Endothelial cell of umbilical vein (primary cell): Measurements from ENCODE around the gene PCYOX1L. TPM values are rescaled to one million over a fixed set of nuclear protein-coding genes. Genes with fewer than 3 reads are reported as not detected.

Experiments used
- BruUV-seq: library from RNA; stranded (reverse); fragments of 400-500 nt; replicated peaks from 2 replicates; lab custom pipeline; 2021; lab: Mats Ljungman, UMichigan
- CTCF ChIA-PET: fragments of 300-600, 350-600 bp; sonication (Branson Sonifier 250); formaldehyde crosslinking; loops from one replicate; lab custom pipeline; 2021; ENCODE audit warnings: antibody characterized with exemption, inconsistent platforms; lab: Charles Lee
- POLR2A ChIA-PET: fragments of 300-600, 350-600 bp; sonication (Branson Sonifier 250); formaldehyde crosslinking; loops from one replicate; lab custom pipeline; 2021; ENCODE audit warnings: antibody characterized with exemption, inconsistent platforms; lab: Charles Lee
- DNase-seq: peaks from one replicate; pipeline ENCODE4 v3.0.0-alpha.2; 2011; ENCODE audit warnings: low read depth, low spot score
- FAIRE-seq: peaks from 2 replicates; lab custom pipeline; 2011; peaks lifted over from hg19 to GRCh38; lab: Jason Lieb, UNC
- H2AFZ ChIP-seq: 2 replicates; pipeline ENCODE4 v1.6.0; 2012; ENCODE audit warnings: low read depth, low read length, control low read depth, inconsistent platforms
- H3K27ac ChIP-seq: 2 replicates; pipeline ENCODE4 v1.5.1; 2011; ENCODE audit warnings: low read depth, mild to moderate bottlenecking, control low read depth, low read length, moderate library complexity; ENCODE audit not compliant: insufficient read depth
- H3K27me3 ChIP-seq, 2 experiments: 2 replicates each; pipeline versions ENCODE4 v1.6.0 to v1.6.1; 2011; ENCODE audit warnings: low read length in 2 of 2, mixed read lengths in 1 of 2; ENCODE audit not compliant: control insufficient read depth in 2 of 2, insufficient read depth in 2 of 2
- H3K36me3 ChIP-seq, 2 experiments: 2 replicates in 1 of 2; 3 replicates in 1 of 2; pipeline ENCODE4 v1.5.1; 2011; ENCODE audit warnings: low read length in 2 of 2, mild to moderate bottlenecking in 1 of 2, moderate library complexity in 1 of 2; ENCODE audit not compliant: control insufficient read depth in 2 of 2, insufficient read depth in 2 of 2; ENCODE audit errors: extremely low read depth in 1 of 2
- H3K4me1 ChIP-seq: 3 replicates; pipeline ENCODE4 v1.5.1; 2011; ENCODE audit warnings: mild to moderate bottlenecking, low read length; ENCODE audit not compliant: control insufficient read depth, insufficient read depth; ENCODE audit errors: extremely low read depth
- H3K4me2 ChIP-seq: 2 replicates; pipeline ENCODE4 v1.6.1; 2011; ENCODE audit warnings: low read length, control low read depth, mixed read lengths; ENCODE audit not compliant: insufficient read depth
- H3K4me3 ChIP-seq, 3 experiments: fragments of 200-600 bp in 1 of 3; sonication (generic), shearing (Covaris generic) in 1 of 3; replicated peaks in 1 of 3; 2 replicates each; pipeline ENCODE4 v1.5.1; 2011 to 2016; ENCODE audit warnings: control low read depth in 3 of 3, low read length in 3 of 3, mild to moderate bottlenecking in 2 of 3, inconsistent platforms in 1 of 3, low read depth in 1 of 3, moderate library complexity in 1 of 3; ENCODE audit not compliant: insufficient read depth in 1 of 3
- H3K79me2 ChIP-seq: 2 replicates; pipeline ENCODE4 v1.6.0; 2012; ENCODE audit warnings: low read length, inconsistent platforms; ENCODE audit not compliant: control insufficient read depth, insufficient read depth
- H3K9ac ChIP-seq: replicated peaks from 2 replicates; pipeline ENCODE3; 2011; ENCODE audit warnings: low read length, control low read depth; ENCODE audit not compliant: insufficient read depth; ENCODE audit errors: extremely low read depth
- H3K9me1 ChIP-seq: replicated peaks from 3 replicates; pipeline ENCODE4 v1.6.0; 2011; ENCODE audit warnings: mild to moderate bottlenecking, low read length; ENCODE audit not compliant: control insufficient read depth, insufficient read depth; ENCODE audit errors: extremely low read depth
- H3K9me3 ChIP-seq: replicated peaks from 2 replicates; pipeline ENCODE4 v1.5.1; 2012; ENCODE audit warnings: low read length, inconsistent platforms; ENCODE audit not compliant: control insufficient read depth, insufficient read depth
- H4K20me1 ChIP-seq: replicated peaks from 2 replicates; pipeline ENCODE3; 2011; ENCODE audit warnings: mild to moderate bottlenecking, low read length; ENCODE audit not compliant: control insufficient read depth, insufficient read depth; ENCODE audit errors: extremely low read depth
- EZH2 ChIP-seq: IDR thresholded peaks from 2 replicates; pipeline ENCODE4 v1.6.1; 2012; ENCODE audit warnings: borderline replicate concordance, low read depth, mild to moderate bottlenecking, moderate library complexity, low read length, inconsistent platforms; ENCODE audit not compliant: severe bottlenecking
- FOS ChIP-seq: IDR thresholded peaks from 2 replicates; pipeline ENCODE4 v1.6.1; 2011; ENCODE audit warnings: mild to moderate bottlenecking, low read length, moderate library complexity, borderline replicate concordance; ENCODE audit not compliant: insufficient read depth
- GATA2 ChIP-seq: IDR thresholded peaks from 2 replicates; pipeline ENCODE4 v1.7.0; 2011; ENCODE audit warnings: low read depth, mild to moderate bottlenecking, moderate library complexity, mixed read lengths, low read length; ENCODE audit not compliant: insufficient read length, insufficient read depth
- JUN ChIP-seq: IDR thresholded peaks from 2 replicates; pipeline ENCODE4 v1.6.1; 2011; ENCODE audit warnings: borderline replicate concordance, low read depth; ENCODE audit not compliant: insufficient read length, insufficient read depth
- MYC ChIP-seq: IDR thresholded peaks from one replicate; pipeline ENCODE4 v1.6.1; 2011; ENCODE audit warnings: mild to moderate bottlenecking, low read depth, low read length
- POLR2A ChIP-seq: IDR thresholded peaks from 2 replicates; pipeline ENCODE4 v1.6.1; 2012; ENCODE audit warnings: low read depth, mild to moderate bottlenecking, control low read depth, low read length
- POLR2AphosphoS5 ChIP-seq: IDR thresholded peaks from 2 replicates; pipeline ENCODE4 v1.6.1; 2012; ENCODE audit warnings: low read depth, mild to moderate bottlenecking, control low read depth, low read length, moderate library complexity; ENCODE audit not compliant: insufficient read depth
- dilution Hi-C: fragments of 300-500 bp; cut with MboI; formaldehyde crosslinking; loops from one replicate; pipeline ENCODE4 v1.15.0; 2019; ENCODE audit warnings: low sequenced_read_pairs; ENCODE audit not compliant: extremely low pct_ligation_motif_present
- intact Hi-C: fragments of 100-400 bp; cut with micrococcal nuclease; formaldehyde crosslinking; loops from one replicate; pipeline ENCODE4 v1.10.0; 2022
- polyA plus RNA-seq, 4 experiments: library from polyadenylated mRNA; depleted of rRNA in 3 of 4; stranded (reverse) in 3 of 4; unstranded in 1 of 4; fragments of >200 nt; gene quantifications; 2 replicates each; pipeline versions ENCODE4 v1.2.1 to v1.2.3, GENCODE V29; 2011 to 2012; ENCODE audit warnings: missing spikeins in 1 of 4
- total RNA-seq: library from RNA; stranded (reverse); gene quantifications from 2 replicates; pipeline ENCODE4 v1.2.3, GENCODE V29; 2021
- TF ChIP-seq, protein P1 (sequence below), 2 donors: IDR thresholded peaks; 1 replicate in 1 of 2; 2 replicates in 1 of 2; pipeline ENCODE4 v1.5.1; 2011; ENCODE audit warnings: low read length in 2 of 2, mild to moderate bottlenecking in 2 of 2, moderate library complexity in 2 of 2, control low read depth in 1 of 2, inconsistent platforms in 1 of 2, low read depth in 1 of 2; ENCODE audit not compliant: insufficient read depth in 1 of 2; ENCODE audit errors: extremely low read depth in 1 of 2
- TF ChIP-seq, protein P2 (sequence below): IDR thresholded peaks from 2 replicates; pipeline ENCODE4 v1.6.1; 2011; ENCODE audit not compliant: insufficient read depth, insufficient read length

Gene PCYOX1L
- total and polyA plus RNA-seq, 2 donors (not counting 3 experiments of a cell fraction or from before 2014, with no cell fraction given): 23.3 to 28.1 TPM

DNA sequence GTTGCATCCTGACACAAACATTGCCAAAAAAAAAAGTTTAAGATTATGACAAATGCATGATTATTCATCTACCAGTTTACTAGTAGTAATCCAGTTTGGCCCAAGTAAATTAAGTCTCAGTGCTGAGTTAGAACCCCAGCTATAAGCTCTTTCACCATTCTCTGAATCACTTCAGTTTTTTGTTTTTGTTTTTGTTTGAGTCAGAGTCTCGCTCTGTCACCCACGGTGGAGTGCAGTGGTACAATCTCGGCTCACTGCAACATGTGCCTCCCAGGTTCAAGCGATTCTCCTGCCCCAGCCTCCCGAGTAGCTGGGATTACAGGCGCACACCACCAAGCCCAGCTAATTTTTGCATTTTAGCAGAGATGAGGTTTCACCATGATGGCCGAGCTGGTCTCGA is 1.5 kb upstream of the PCYOX1L start:
- Histone ChIP-seq H3K27me3 (no peaks in the 10 kb centered on the region), H2AFZ (no peak overlapping the region), H3K27ac (no peak overlapping the region), H3K4me3 (no peak overlapping the region), H3K9me1 (no peaks in the 10 kb centered on the region), H3K4me2 (no peak overlapping the region), H3K4me1 (peaks cover 7% of the 10 kb centered on the region), H3K79me2 (peaks cover 14% of the 10 kb centered on the region), H3K36me3 (peaks cover 2 to 25% of the 10 kb centered on the region in 2 experiments), H3K9me3 (no peaks in the 10 kb centered on the region), H4K20me1 (no peaks in the 10 kb centered on the region), H3K9ac (no peak overlapping the region)
- ChIA-PET POLR2A (no interaction called here), CTCF (interaction anchor here (0.9 to 5.9 kb wide), 5 partner anchors 8 to 91 kb away, joined by 3 to 67 read pairs (median 3); partner anchors contain the start of gene GRPEL2)
- dilution Hi-C loops: no loop called here
- intact Hi-C loops: loop anchor here (5.0 kb wide), 1 partner anchor 34 kb away; no protein-coding TSS in a partner anchor
- TF ChIP-seq GATA2 (no peak), MYC (no peak), JUN (no peak), POLR2A (no peak), FOS (no peak), EZH2 (no peak), POLR2AphosphoS5 (no peak)
- TF ChIP-seq, protein P1, sequence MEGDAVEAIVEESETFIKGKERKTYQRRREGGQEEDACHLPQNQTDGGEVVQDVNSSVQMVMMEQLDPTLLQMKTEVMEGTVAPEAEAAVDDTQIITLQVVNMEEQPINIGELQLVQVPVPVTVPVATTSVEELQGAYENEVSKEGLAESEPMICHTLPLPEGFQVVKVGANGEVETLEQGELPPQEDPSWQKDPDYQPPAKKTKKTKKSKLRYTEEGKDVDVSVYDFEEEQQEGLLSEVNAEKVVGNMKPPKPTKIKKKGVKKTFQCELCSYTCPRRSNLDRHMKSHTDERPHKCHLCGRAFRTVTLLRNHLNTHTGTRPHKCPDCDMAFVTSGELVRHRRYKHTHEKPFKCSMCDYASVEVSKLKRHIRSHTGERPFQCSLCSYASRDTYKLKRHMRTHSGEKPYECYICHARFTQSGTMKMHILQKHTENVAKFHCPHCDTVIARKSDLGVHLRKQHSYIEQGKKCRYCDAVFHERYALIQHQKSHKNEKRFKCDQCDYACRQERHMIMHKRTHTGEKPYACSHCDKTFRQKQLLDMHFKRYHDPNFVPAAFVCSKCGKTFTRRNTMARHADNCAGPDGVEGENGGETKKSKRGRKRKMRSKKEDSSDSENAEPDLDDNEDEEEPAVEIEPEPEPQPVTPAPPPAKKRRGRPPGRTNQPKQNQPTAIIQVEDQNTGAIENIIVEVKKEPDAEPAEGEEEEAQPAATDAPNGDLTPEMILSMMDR (IDR thresholded peaks at IDR 0.05; ENCODE audit: extremely low read depth in 1 of 2, insufficient read depth in 1 of 2, low read depth in 1 of 2, low read length in 2 of 2): no peak
- TF ChIP-seq, protein P2, sequence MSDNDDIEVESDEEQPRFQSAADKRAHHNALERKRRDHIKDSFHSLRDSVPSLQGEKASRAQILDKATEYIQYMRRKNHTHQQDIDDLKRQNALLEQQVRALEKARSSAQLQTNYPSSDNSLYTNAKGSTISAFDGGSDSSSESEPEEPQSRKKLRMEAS: no peak
- DNase-seq (no peak), FAIRE-seq (no peak)
- BruUV-seq: no TSS peak
